HepG2 (cell line): Measurements from ENCODE around the gene CA12. TPM values are rescaled to one million over a fixed set of nuclear protein-coding genes. Genes with fewer than 3 reads are reported as not detected.

Experiments
- ATAC-seq: fragments of 200-7000 bp; cut with Tn5 transposase; 3 replicates; pipeline ENCODE4 v1.9.1; 2020; ENCODE audit warnings: mild to moderate bottlenecking, moderate library complexity
- Bru-seq: library from RNA; stranded (reverse); fragments of 400-500 nt; gene quantifications from one replicate; lab custom pipeline; 2021; lab: Mats Ljungman, UMichigan
- BruChase-seq, 2 experiments: library from RNA; stranded (reverse); fragments of 400-500 nt; gene quantifications; one replicate each; lab custom pipeline; 2021; lab: Mats Ljungman, UMichigan
- BruUV-seq: library from RNA; stranded (reverse); fragments of 400-500 nt; replicated peaks from 2 replicates; lab custom pipeline; 2021; lab: Mats Ljungman, UMichigan
- CTCF ChIA-PET: fragments of 300-600 bp; formaldehyde crosslinking; extraction: SDS; loops from one replicate; lab custom pipeline; 2021; ENCODE audit warnings: low total read pairs, inconsistent platforms, low intra/inter-chr PET ratio; lab: Yijun Ruan, JAX
- POLR2A ChIA-PET: fragments of 350-600 bp; sonication (Branson Sonifier 250); formaldehyde crosslinking; loops from one replicate; lab custom pipeline; 2020; ENCODE audit warnings: antibody characterized with exemption, inconsistent platforms; lab: Yijun Ruan, JAX
- DNase-seq: peaks from one replicate; pipeline ENCODE4 v3.0.0-alpha.2; 2015; ENCODE audit warnings: low spot score
- FAIRE-seq: peaks from 3 replicates; lab custom pipeline; 2011; peaks lifted over from hg19 to GRCh38; lab: Jason Lieb, UNC
- H2AFZ ChIP-seq: one replicate; pipeline ENCODE4 v1.6.1; 2011; ENCODE audit warnings: low read length, inconsistent platforms
- H3K27ac ChIP-seq: fragments of 300-600 bp; 3 replicates; pipeline ENCODE4 v1.8.0; 2011; ENCODE audit warnings: mixed run types, mild to moderate bottlenecking, mixed read lengths, low read length, inconsistent platforms; ENCODE audit not compliant: insufficient read depth; ENCODE audit errors: extremely low read length
- H3K27me3 ChIP-seq, 2 experiments: fragments of 200-600 bp in 1 of 2; 2 replicates in 1 of 2; 3 replicates in 1 of 2; pipeline versions ENCODE4 v1.6.0 to v1.8.0; 2011; ENCODE audit warnings: low read length in 2 of 2, mild to moderate bottlenecking in 2 of 2, moderate library complexity in 2 of 2, inconsistent platforms in 1 of 2; ENCODE audit not compliant: insufficient read depth in 2 of 2, control insufficient read depth in 1 of 2
- H3K36me3 ChIP-seq, 2 experiments: fragments of 200-600 bp in 1 of 2; replicated peaks in 1 of 2; 2 replicates in 1 of 2; 3 replicates in 1 of 2; pipeline versions ENCODE4 v1.5.1 to v1.8.0; 2011; ENCODE audit warnings: low read length in 2 of 2, inconsistent platforms in 1 of 2; ENCODE audit not compliant: insufficient read depth in 2 of 2, control insufficient read depth in 1 of 2
- H3K4me1 ChIP-seq: 2 replicates; pipeline ENCODE4 v1.5.1; 2012; ENCODE audit warnings: low read length, inconsistent platforms; ENCODE audit not compliant: insufficient read depth
- H3K4me2 ChIP-seq: 2 replicates; pipeline ENCODE4 v1.6.0; 2011; ENCODE audit warnings: low read depth, low read length, inconsistent platforms
- H3K4me3 ChIP-seq, 3 experiments: fragments of 200-600 bp in 1 of 3; sonication (generic), shearing (Covaris generic) in 1 of 3; replicated peaks in 1 of 3; 2 replicates each; pipeline ENCODE4 v1.5.1; 2011 to 2016; ENCODE audit warnings: low read length in 3 of 3, inconsistent platforms in 2 of 3, low read depth in 2 of 3, mild to moderate bottlenecking in 2 of 3, control low read depth in 1 of 3, mixed read lengths in 1 of 3; ENCODE audit not compliant: insufficient read depth in 1 of 3
- H3K79me2 ChIP-seq: one replicate; pipeline ENCODE4 v1.6.1; 2011; ENCODE audit warnings: low read length, inconsistent platforms; ENCODE audit not compliant: insufficient read depth
- H3K9ac ChIP-seq: 2 replicates; pipeline ENCODE4 v1.6.0; 2011; ENCODE audit warnings: mild to moderate bottlenecking, low read depth, low read length, inconsistent platforms; ENCODE audit not compliant: insufficient read depth
- H3K9me3 ChIP-seq: 2 replicates; pipeline ENCODE4 v1.5.1; 2012; ENCODE audit warnings: mild to moderate bottlenecking, low read length
- H4K20me1 ChIP-seq: 2 replicates; pipeline ENCODE4 v1.6.0; 2011; ENCODE audit warnings: inconsistent platforms, mild to moderate bottlenecking, low read length, moderate library complexity; ENCODE audit not compliant: insufficient read depth
- HNRNPLL ChIP-seq: fragments of 200-400 bp; formaldehyde crosslinking; IDR thresholded peaks from 2 replicates; pipeline ENCODE4 v1.6.1; 2017; ENCODE audit warnings: mild to moderate bottlenecking, low read depth, low read length; ENCODE audit not compliant: poor library complexity, severe bottlenecking
- IKZF1 ChIP-seq: fragments of 450-650 bp; IDR thresholded peaks from 2 replicates; pipeline ENCODE4 v1.7.1; 2016
- JUN ChIP-seq: sonication (generic); formaldehyde crosslinking; IDR thresholded peaks from 2 replicates; pipeline ENCODE4 v1.4.0; 2020; ENCODE audit warnings: mild to moderate bottlenecking, missing genetic modification reagents
- NR2C2 ChIP-seq: sonication (generic); formaldehyde crosslinking; IDR thresholded peaks from 2 replicates; pipeline ENCODE4 v1.4.0; 2020; ENCODE audit warnings: missing genetic modification reagents, mild to moderate bottlenecking, moderate library complexity, borderline replicate concordance
- REPIN1 ChIP-seq: sonication (generic); formaldehyde crosslinking; IDR thresholded peaks from 2 replicates; pipeline ENCODE4 v1.8.0; 2022; ENCODE audit warnings: missing genetic modification reagents, low read depth, mild to moderate bottlenecking, borderline replicate concordance
- STAT6 ChIP-seq: sonication (generic); formaldehyde crosslinking; IDR thresholded peaks from 2 replicates; pipeline ENCODE4 v1.4.0; 2020; ENCODE audit warnings: missing genetic modification reagents, mild to moderate bottlenecking, borderline replicate concordance
- TBX3 ChIP-seq: fragments of 450-650 bp; IDR thresholded peaks from 2 replicates; pipeline ENCODE4 v1.6.1; 2017; ENCODE audit warnings: antibody characterized with exemption, mild to moderate bottlenecking, inconsistent platforms, borderline replicate concordance
- TOPORS ChIP-seq: sonication (generic); formaldehyde crosslinking; IDR thresholded peaks from 2 replicates; pipeline ENCODE4 v1.8.0; 2023; ENCODE audit warnings: mild to moderate bottlenecking, missing genetic modification reagents
- U2AF1 ChIP-seq: fragments of 200-400 bp; formaldehyde crosslinking; optimal IDR thresholded peaks from 2 replicates; pipeline ENCODE3; 2017; ENCODE audit warnings: mild to moderate bottlenecking, low read depth, low read length
- ZNF234 ChIP-seq: sonication (generic); formaldehyde crosslinking; conservative IDR thresholded peaks from 2 replicates; pipeline ENCODE4 v1.5.1; 2020; ENCODE audit warnings: mild to moderate bottlenecking, missing genetic modification reagents
- ZNF280B ChIP-seq: sonication (generic); formaldehyde crosslinking; IDR thresholded peaks from 2 replicates; pipeline ENCODE4 v1.5.0; 2020; ENCODE audit warnings: missing genetic modification reagents, mild to moderate bottlenecking, borderline replicate concordance
- ZNF292 ChIP-seq: sonication (generic); formaldehyde crosslinking; IDR thresholded peaks from 2 replicates; pipeline ENCODE4 v1.8.1; 2022; ENCODE audit warnings: mild to moderate bottlenecking, low read depth, missing genetic modification reagents, borderline replicate concordance
- ZNF354B ChIP-seq: sonication (generic); formaldehyde crosslinking; IDR thresholded peaks from 2 replicates; pipeline ENCODE4 v1.8.0; 2022; ENCODE audit warnings: mild to moderate bottlenecking, missing genetic modification reagents
- ZNF431 ChIP-seq: sonication (generic); formaldehyde crosslinking; IDR thresholded peaks from 2 replicates; pipeline ENCODE4 v1.9.0; 2022; ENCODE audit warnings: missing genetic modification reagents, low read depth, mild to moderate bottlenecking, borderline replicate concordance
- WGBS: methylation state at CpG from one replicate; pipeline ENCODE4 v1.1.6; 2017; ENCODE audit warnings: low lambda C conversion rate; 5-methylcytosine and 5-hydroxymethylcytosine counted together
- in situ Hi-C: cut with HindIII; loops from 2 replicates; pipeline ENCODE4 v1.10.0; 2017; ENCODE audit warnings: low pct_unique_long_range_greater_than_20kb; ENCODE audit not compliant: extremely low pct_ligation_motif_present
- intact Hi-C: fragments of 100-400 bp; cut with micrococcal nuclease; formaldehyde crosslinking; loops from one replicate; pipeline ENCODE4 v1.10.0; 2022; ENCODE audit not compliant: unreplicated experiment
- long read RNA-seq, 2 experiments: library from RNA in 1 of 2; library from polyadenylated mRNA in 1 of 2; stranded (forward) in 1 of 2; unstranded in 1 of 2; transcript quantifications; one replicate each; pipeline ENCODE4 v2.0.0, GENCODE V29; 2019 to 2022
- polyA minus RNA-seq, 3 experiments: library from RNA; depleted of rRNA, polyadenylated mRNA; stranded (reverse); fragments of >200 nt; gene quantifications; 2 replicates each; pipeline ENCODE4 v1.2.3, GENCODE V29; 2011; ENCODE audit warnings: low replicate concordance in 1 of 3
- polyA plus RNA-seq, 8 experiments: library from polyadenylated mRNA; depleted of rRNA in 3 of 8; stranded (reverse) in 7 of 8; unstranded in 1 of 8; fragments of >200 nt; fragmentation: Illumina TruSeq in 4 of 8; extraction: Trizol in 4 of 8; gene quantifications; 2 replicates each; pipeline versions ENCODE4 v1.2.1 to v1.2.3, GENCODE V29; 2011 to 2016; ENCODE audit warnings: low read depth in 4 of 8, missing spikeins in 1 of 8, mixed read lengths in 1 of 8; ENCODE audit not compliant: insufficient read depth in 1 of 8
- total RNA-seq, 5 experiments: library from RNA; depleted of rRNA; stranded (reverse); fragments of >200 nt; fragmentation: Illumina TruSeq; extraction: Trizol; gene quantifications; 2 replicates each; pipeline ENCODE4 v1.2.3, GENCODE V29; 2016; ENCODE audit warnings: low read depth in 1 of 5

Gene CA12
- total RNA-seq (2016; rRNA removed; fragmentation: Illumina TruSeq; extraction: Trizol) (0.07 and 0.08 TPM in 2 replicates), polyA plus RNA-seq (2011; rRNA removed) (0.20 and 0.52 TPM in 2 replicates), polyA minus RNA-seq (2011; rRNA and poly(A)+ RNA removed; ENCODE audit: low replicate concordance) (0.04 and 8.4 TPM in 2 replicates), Bru-seq, nascent RNA (percentile 19 among the genes with signal in this experiment), BruChase-seq, experiment 1, labeled RNA remaining after a 6-hour chase (percentile 21 among the genes with signal in this experiment), BruChase-seq, experiment 2, labeled RNA remaining after a 2-hour chase (percentile 15 among the genes with signal in this experiment)
- total RNA-seq (2016; cell fraction: cytosol; rRNA removed; fragmentation: Illumina TruSeq; extraction: Trizol; ENCODE audit: low read depth): not detected in 2 replicates
- 0.15 and 0.25 TPM in 2 replicates for total RNA-seq (2016; cell fraction: insoluble cytoplasmic fraction; rRNA removed; fragmentation: Illumina TruSeq; extraction: Trizol)
- total RNA-seq (2016; cell fraction: membrane; rRNA removed; fragmentation: Illumina TruSeq; extraction: Trizol): 0.03 TPM in 1 of 2 replicates, not detected in the other
- 0.53 and 0.60 TPM in 2 replicates for total RNA-seq (2016; cell fraction: nucleus; rRNA removed; fragmentation: Illumina TruSeq; extraction: Trizol)
- polyA plus RNA-seq (2011; cell fraction: cytosol; rRNA removed): 0.13 and 0.28 TPM in 2 replicates
- 0.06 and 0.12 TPM in 2 replicates for polyA plus RNA-seq (2011; cell fraction: nucleus; rRNA removed)
- 0.15 and 0.19 TPM in 2 replicates for polyA plus RNA-seq (2012)
- not detected in 2 replicates for polyA plus RNA-seq (2016; cell fraction: cytosol; fragmentation: Illumina TruSeq; extraction: Trizol; ENCODE audit: low read depth)
- 0.05 TPM in 1 of 2 replicates, not detected in the other for polyA plus RNA-seq (2016; cell fraction: insoluble cytoplasmic fraction; fragmentation: Illumina TruSeq; extraction: Trizol; ENCODE audit: low read depth)
- polyA plus RNA-seq (2016; cell fraction: membrane; fragmentation: Illumina TruSeq; extraction: Trizol; ENCODE audit: low read depth): not detected in 2 replicates
- polyA plus RNA-seq (2016; cell fraction: nucleus; fragmentation: Illumina TruSeq; extraction: Trizol; ENCODE audit: insufficient read depth, low read depth): 0.17 and 0.18 TPM in 2 replicates
- polyA minus RNA-seq (2011; cell fraction: cytosol; rRNA and poly(A)+ RNA removed): 0.20 and 0.70 TPM in 2 replicates
- 0.37 TPM in 1 of 2 replicates, not detected in the other for polyA minus RNA-seq (2011; cell fraction: nucleus; rRNA and poly(A)+ RNA removed)
- long read RNA-seq, experiment 1: 0 reads
- long read RNA-seq, experiment 2: 0 reads

GRCh38 chr15:63381301-63382204, at the start of gene CA12:
TSS of gene CA12 (minus strand) at chr15:63381846. CDS start at chr15:63381720, 126 bp downstream.
- H3K36me3 ChIP-seq: no peaks in the 10 kb centered on the region
- intact Hi-C loops (no loop called here), in situ Hi-C loops (no loop called here)
- H3K4me2 ChIP-seq: peak within 1 kb of the TSS; percentile 73
- no peak for FAIRE-seq
- ChIA-PET CTCF (no interaction called here), POLR2A (no interaction called here)
- H3K9me3 ChIP-seq: no peaks in the 10 kb centered on the region
- BruUV-seq: no TSS peak
- no peaks in the 10 kb centered on the region for H3K79me2 ChIP-seq
- no peak within 1 kb of the TSS for H3K27ac ChIP-seq
- H3K4me1 ChIP-seq: peaks cover 29% of the 10 kb centered on the region
- 4% methylated on average over 16 of the region's 58 CpGs for WGBS
- H3K9ac ChIP-seq: 0 out of 2 replicates have a peak within 1 kb of the TSS, but pooled peaks have one; percentile 2
- peaks cover 4 to 35% of the 10 kb centered on the region in 2 experiments for H3K27me3 ChIP-seq
- H4K20me1 ChIP-seq: no peaks in the 10 kb centered on the region
- peak within 1 kb of the TSS; percentile 38 to 62 (median 48); a peak in 5 of 6 replicates for H3K4me3 ChIP-seq
- DNase-seq: peak; percentile 28
- peak; percentile 86 for ATAC-seq
- H2AFZ ChIP-seq: no peak within 1 kb of the TSS
- no peak for TF ChIP-seq ZNF431 (CRISPR knock-in tag)
- TF ChIP-seq HNRNPLL: peak; percentile 45
- no peak for TF ChIP-seq ZNF354B (CRISPR knock-in tag)
- no peak for TF ChIP-seq NR2C2 (CRISPR knock-in tag)
- no peak for TF ChIP-seq ZNF292
- TF ChIP-seq IKZF1: no peak
- TF ChIP-seq ZNF280B: no peak
- TF ChIP-seq U2AF1: no peak
- no peak for TF ChIP-seq TBX3
- TF ChIP-seq JUN: no peak
- TF ChIP-seq ZNF234 (CRISPR knock-in tag): no peak
- 0 out of 2 replicates have a peak, but pooled peaks have one; percentile 35 for TF ChIP-seq TOPORS (CRISPR knock-in tag)
- no peak for TF ChIP-seq STAT6
- TF ChIP-seq REPIN1 (CRISPR knock-in tag): no peak
